ENCODE data around the gene EEFSEC.

Gene EEFSEC

GRCh38 chr3:128339491-128340012, 186.3 kb downstream of the EEFSEC start:
- DNase-seq = no peak

DNA sequence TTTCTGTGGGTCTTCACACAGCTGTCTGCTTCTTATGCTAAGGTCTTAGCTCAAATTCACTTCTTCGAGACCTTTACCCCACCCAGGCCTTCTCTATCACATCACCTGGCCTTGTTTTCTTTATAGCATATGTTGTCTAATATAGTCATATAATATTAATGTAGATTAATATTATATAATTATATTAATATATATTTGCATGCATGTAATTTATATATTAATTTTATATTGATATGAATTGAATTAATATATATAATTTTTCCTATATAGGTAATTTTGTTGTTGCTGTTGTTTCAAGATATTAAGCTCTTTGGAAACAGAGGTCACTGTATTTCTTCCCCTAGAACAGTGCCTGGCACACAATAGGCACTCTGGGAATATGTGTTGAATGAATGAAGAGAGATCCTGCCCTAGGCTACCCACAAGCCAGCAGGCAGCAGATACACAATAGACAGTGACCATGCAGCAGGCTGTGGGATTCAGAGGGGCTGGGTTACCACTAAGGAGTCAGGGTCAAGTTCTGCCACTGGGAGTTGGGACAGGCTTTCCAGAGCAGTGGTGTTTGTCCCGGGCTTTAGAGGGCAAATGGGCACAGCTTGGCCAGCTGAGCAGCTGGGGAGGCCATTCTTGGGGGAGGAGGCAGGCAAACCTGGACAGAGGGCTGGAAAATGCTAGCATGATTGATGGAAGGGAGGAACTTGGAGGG, 187.1 kb downstream of the EEFSEC start:
- DNase-seq = no peak

- no peak for DNase-seq
Observed at GRCh38 chr3:128340904-128341555, 187.7 kb downstream of the EEFSEC start.

GRCh38 chr3:128341659-128342395, 188.5 kb downstream of the EEFSEC start:
- DNase-seq = no peak

DNA sequence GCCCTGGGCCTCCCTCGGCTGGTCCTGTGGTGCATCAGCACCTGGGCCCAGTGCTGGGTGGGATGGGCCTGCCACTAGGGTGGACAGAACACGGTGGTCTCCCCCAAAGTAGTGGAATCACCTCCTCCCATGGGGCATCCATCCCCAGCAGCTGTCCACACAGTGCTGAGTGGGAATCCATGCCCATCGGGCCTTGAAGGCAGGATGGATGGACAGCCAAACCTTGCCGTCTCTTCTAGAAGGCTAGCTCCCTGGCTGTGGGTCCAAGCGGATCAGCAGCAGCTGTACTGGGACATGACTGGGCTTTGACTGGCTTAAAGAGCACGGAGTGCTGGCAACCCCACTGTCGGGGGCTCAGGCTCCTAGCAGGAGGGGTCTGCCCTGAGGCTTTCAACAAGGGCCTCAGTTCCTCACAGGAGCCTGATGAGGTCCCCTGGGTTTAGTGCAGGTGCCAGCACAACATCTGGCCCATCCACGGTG, 189.5 kb downstream of the EEFSEC start:
- DNase-seq = no peak

GRCh38 chr3:128343287-128344051, 190.2 kb downstream of the EEFSEC start:
- no peak for DNase-seq

DNA sequence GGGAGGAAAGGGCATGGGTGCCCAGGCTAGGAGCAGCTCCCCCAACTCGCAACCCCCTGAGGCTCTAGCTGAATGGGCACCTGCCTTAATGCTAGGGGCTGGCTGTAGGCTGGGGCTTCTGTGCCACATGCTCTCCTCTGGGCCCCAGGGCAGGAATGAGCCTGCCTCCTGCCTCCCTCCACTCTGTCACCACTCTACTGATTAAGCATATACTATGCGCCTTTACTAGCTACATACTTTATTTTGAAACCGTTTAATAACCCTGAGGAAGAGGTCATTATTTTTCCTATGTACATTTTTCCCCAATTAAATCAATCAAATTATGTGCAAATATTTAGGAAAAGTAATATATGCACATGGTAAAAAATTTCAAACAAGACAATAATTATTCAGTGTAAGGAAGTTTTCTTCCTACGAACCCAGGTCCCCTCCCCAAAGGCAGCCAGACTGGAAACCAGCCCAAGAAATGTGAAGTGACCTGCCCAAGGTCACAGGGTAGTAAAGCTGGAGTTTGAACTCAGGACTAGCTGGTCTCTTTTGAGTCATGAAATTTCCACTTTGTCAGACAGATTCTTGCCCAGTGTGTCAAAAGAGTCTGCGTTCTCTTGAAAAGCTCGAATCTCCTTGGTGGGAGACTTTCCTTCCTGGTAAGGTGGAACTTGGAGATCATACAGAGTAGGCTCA, 190.9 kb downstream of the EEFSEC start:
- no peak for DNase-seq

GRCh38 chr3:128345196-128345595, 191.9 kb downstream of the EEFSEC start:
- DNase-seq = no peak

DNA sequence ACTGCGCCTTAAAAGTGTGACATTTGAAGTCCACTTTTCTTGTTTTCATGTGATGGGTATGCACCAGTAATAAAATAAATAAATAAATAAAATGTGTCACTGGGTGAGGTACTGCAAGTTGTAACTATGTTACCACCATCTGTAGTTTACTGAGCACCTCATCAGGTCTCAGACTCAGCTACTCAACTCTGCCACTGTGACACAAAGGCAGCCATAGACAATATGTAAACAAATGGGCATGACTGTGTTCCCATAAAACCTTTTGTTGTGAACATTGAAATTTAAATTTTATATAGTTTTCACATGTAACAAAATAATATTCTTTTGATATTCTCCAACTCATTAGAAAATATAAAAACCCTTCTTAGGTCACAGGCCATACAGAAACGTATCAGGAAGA, 193.3 kb downstream of the EEFSEC start:
- DNase-seq = no peak

GRCh38 chr3:128347282-128347681, 194.0 kb downstream of the EEFSEC start:
- DNase-seq = no peak

- no peak for DNase-seq
Observed at GRCh38 chr3:128348075-128348474, 194.8 kb downstream of the EEFSEC start.

- no peak for DNase-seq
Observed at GRCh38 chr3:128348805-128349531, 195.7 kb downstream of the EEFSEC start.

DNA sequence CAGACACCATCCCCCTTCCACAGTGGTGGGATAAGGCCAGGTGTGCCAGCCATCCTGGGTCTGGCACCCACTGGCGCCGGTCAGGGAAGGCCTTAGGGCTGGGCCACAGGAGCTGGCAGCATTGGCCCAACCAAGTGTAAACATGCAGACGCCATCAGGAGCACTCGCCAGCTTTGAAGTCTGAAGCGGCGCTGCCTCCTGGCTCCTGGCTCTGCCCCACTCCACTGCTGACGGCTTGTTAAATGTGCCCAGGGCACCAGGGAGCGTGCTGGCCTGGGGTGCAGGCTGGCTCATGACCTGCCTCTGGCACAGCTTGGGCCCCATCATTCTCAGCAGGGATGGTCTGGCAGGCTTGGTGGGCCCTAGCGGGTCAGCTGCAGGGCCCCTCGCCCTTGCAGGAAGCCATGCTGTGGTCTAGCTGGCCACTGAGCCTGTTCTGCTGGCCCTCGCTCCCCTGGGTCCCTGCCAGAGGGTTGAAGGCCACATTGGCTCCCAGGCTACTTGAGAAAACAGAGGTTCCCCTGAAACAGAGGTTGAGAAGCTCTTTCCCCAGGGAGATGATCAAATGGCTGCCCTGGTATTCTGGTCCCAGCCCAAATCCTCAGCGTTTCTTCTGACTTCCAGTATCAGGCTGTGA, 196.8 kb downstream of the EEFSEC start:
- no peak for DNase-seq

DNA sequence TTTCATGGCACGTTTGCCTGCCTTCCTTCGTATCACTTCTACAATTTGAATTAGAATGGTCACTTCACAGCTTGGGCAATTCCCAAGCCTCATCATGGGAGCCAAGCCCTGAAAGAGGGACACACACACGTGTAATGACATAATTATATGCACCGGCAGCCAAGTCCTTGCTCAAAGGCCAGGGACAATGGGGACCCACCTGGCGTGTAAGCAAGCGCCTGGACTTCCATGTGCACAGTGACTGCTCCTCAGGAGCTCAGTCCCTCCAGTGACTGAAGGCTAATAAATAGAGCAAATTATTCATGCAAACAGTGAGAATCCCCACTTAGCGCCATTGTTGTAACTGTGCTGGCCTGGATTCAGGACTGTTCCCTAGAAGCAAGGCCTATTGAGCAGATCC, 198.3 kb downstream of the EEFSEC start:
- DNase-seq = no peak

GRCh38 chr3:128352326-128352725, 199.0 kb downstream of the EEFSEC start:
- DNase-seq = no peak

DNA sequence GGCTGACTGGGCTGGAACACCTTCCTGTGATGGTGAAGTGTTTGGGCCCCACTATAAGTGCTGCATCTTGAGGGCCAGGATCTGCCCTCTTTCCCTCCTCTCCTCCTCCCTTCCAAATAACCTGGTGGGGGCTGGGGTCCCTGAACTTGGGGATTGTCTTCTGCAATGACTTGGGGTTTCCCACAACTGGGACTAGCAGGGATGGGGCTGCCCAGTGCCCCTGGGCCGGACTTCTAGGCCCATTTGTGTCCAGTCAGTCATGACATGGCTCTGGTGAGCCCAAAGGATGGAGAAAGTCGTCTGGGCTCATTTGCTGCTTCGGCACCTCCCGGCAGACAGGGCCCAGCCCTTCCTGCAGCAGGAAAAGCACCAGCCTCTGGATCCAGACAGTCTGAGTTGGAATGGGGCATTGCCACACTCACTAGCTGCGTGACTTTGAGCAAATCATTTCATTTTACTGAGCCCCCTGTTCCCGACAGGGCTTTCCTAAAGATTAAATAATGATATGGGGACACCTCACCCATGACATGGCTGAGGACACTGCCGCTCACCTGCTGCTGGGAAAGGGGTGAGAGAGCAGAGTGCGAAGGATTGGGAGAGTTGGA, 200.2 kb downstream of the EEFSEC start:
- DNase-seq = no peak

DNA sequence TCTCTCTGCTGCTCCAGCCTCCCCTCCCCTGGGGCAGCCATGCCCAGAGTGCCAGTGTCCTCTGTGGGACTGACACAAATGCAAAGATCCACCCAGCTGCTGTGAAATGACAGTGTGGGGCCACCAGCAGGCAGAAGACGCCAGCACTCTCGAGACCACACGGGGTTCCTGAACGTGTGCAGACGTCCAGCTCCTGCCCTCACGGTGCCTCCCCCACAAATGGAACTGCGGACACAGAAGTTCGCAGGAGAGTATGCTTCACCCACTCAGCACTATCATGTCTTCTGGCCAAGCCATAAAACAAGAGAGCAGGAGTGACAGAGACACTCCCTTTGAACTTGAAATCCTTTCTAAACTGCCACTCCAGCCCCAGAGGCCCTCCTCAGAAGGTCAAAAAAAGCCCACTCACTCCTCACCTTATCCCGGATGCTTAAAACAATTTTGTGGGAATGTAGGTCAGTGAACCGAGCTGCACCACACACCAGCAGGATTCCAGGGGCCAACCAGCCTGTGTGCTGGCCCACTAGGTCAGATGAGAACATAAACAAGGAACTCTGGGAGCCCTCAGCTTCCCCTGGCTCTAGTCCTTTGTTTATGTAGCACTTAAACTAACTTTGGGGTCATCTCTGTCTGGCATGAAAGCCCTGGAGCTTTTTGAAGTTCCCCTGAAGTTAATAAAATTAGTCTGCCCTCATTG, 200.9 kb downstream of the EEFSEC start:
- DNase-seq = no peak

DNA sequence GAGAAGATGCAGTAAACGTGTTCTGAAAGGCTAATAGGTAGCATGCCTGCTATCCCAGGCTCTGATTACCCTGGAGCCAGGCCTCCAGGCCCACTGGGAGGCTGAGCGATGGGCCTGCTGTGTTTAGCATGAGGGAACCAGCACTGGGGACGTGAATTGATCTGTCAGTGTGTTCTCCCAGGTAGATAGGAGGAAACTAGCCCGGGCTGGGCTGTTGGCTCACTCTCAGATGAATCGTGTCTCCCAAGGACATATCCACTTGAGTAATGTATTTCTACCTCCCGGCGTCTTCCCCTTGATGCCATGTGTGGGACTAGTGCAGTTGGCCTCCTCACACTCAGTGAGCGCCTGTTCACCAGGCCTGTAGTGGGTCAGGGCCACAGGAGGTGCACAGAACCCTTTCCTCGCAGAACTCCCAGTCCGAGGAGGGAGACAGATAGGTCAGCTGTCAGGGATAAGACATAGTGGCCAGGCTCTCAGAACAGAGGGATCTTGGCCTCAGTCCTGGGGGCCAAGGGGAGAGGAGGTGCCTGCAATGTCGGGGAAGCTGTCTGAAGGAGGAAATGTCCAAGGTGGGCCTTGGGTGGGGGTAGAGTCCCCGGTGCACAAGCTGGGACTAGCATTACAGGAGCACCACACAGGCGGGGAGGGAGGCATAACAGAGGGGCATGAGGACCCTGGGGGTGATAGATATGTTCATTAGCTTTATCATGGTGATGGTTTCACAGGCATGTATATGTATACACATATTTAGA, 201.7 kb downstream of the EEFSEC start:
- DNase-seq = no peak

GRCh38 chr3:128355543-128355919, 202.2 kb downstream of the EEFSEC start:
- no peak for DNase-seq

All from left hindlimb (tissue), 1 donor.